ENCODE results near the gene SPDYE4. TPM values are rescaled to one million over a fixed set of nuclear protein-coding genes. Genes with fewer than 3 reads are reported as not detected.

The SPDYE4 gene
- total RNA-seq, 1 donor from 2014 or later: not detected

DNA sequence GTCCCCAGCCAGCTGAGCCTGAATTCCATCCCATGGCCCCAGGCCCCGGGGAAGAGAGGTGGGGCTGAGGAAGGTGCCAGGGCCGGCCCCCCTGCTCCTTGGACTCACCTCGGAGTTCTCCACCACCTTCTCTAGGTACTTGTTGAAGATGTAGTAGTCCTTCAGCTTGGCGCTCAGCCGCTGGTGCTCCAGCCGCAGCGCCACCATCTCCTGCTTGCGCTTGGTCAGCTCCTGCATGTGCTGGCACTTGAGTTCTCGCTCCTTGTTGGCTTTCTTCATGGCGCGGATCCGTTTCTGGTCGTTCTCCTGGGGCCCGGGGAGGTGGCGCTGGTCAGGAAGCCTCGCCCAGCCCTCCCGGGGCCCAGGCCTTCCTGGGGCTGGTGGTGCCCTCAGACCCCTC is 17.0 kb downstream of the SPDYE4 start:
- DNase-seq (ENCODE audit: low spot score): peak; percentile 84
- Mint-ChIP-seq H3K4me3 (ENCODE audit: unreplicated experiment) (no peak overlapping the region), H3K9me3 (ENCODE audit: low read depth) (no peaks in the 10 kb centered on the region), H3K4me1 (ENCODE audit: low read depth) (peaks cover 16% of the 10 kb centered on the region), H3K27ac (ENCODE audit: unreplicated experiment) (no peak overlapping the region), H3K36me3 (ENCODE audit: low read depth) (no peaks in the 10 kb centered on the region), H3K27me3 (ENCODE audit: low read depth) (peaks cover 4% of the 10 kb centered on the region)
- TF ChIP-seq CTCF (IDR thresholded peaks at IDR 0.05): no peak

DNA sequence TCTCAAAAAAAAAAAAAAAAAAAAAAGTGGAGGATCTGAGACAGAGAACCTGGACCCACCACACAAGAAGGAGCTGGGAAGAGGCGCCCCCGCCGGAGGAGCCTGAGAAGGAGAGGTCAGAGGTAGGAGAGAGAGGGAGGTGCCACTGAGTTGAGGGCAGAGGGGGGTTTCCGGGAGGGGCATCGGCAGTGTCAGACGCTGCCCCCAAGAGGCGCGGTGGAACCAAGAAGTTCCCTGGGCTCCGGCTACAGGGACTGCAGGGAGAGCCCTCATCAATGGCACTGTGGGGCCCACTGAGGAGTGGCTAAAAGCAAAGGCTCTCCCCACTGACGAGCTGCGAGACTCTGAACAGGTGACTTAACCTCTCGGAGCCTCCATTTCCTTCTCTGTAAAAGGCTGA is 17.9 kb downstream of the SPDYE4 start:
- H3K36me3 Mint-ChIP-seq (ENCODE audit: low read depth): no peaks in the 10 kb centered on the region
- peaks cover 7% of the 10 kb centered on the region for H3K27me3 Mint-ChIP-seq (ENCODE audit: low read depth)
- H3K27ac Mint-ChIP-seq (ENCODE audit: unreplicated experiment): no peak overlapping the region
- no peak overlapping the region for H3K4me3 Mint-ChIP-seq (ENCODE audit: unreplicated experiment)
- peak; percentile 17 for TF ChIP-seq CTCF (IDR thresholded peaks at IDR 0.05)
- DNase-seq (ENCODE audit: low spot score): no peak
- peaks cover 9% of the 10 kb centered on the region for H3K4me1 Mint-ChIP-seq (ENCODE audit: low read depth)
- H3K9me3 Mint-ChIP-seq (ENCODE audit: low read depth): no peaks in the 10 kb centered on the region

- H3K9me3 Mint-ChIP-seq (ENCODE audit: low read depth): no peaks in the 10 kb centered on the region
- peaks cover 7% of the 10 kb centered on the region for H3K27me3 Mint-ChIP-seq (ENCODE audit: low read depth)
- H3K4me3 Mint-ChIP-seq (ENCODE audit: unreplicated experiment): no peak overlapping the region
- H3K36me3 Mint-ChIP-seq (ENCODE audit: low read depth): no peaks in the 10 kb centered on the region
- no peak for DNase-seq (ENCODE audit: low spot score)
- H3K27ac Mint-ChIP-seq (ENCODE audit: unreplicated experiment): no peak overlapping the region
- no peak for TF ChIP-seq CTCF (IDR thresholded peaks at IDR 0.05)
- H3K4me1 Mint-ChIP-seq (ENCODE audit: low read depth): peaks cover 7% of the 10 kb centered on the region
These were observed 19.2 kb downstream of the SPDYE4 start for GRCh38 chr17:8739097-8739496.

- no peaks in the 10 kb centered on the region for H3K9me3 Mint-ChIP-seq (ENCODE audit: low read depth)
- H3K4me3 Mint-ChIP-seq (ENCODE audit: unreplicated experiment): no peak overlapping the region
- DNase-seq (ENCODE audit: low spot score): no peak
- H3K27ac Mint-ChIP-seq (ENCODE audit: unreplicated experiment): no peak overlapping the region
- H3K27me3 Mint-ChIP-seq (ENCODE audit: low read depth): peaks cover 7% of the 10 kb centered on the region
- H3K4me1 Mint-ChIP-seq (ENCODE audit: low read depth): peaks cover 11% of the 10 kb centered on the region
- H3K36me3 Mint-ChIP-seq (ENCODE audit: low read depth): no peaks in the 10 kb centered on the region
- no peak for TF ChIP-seq CTCF (IDR thresholded peaks at IDR 0.05)
These were observed 21.6 kb downstream of the SPDYE4 start for GRCh38 chr17:8736796-8737195.

DNA sequence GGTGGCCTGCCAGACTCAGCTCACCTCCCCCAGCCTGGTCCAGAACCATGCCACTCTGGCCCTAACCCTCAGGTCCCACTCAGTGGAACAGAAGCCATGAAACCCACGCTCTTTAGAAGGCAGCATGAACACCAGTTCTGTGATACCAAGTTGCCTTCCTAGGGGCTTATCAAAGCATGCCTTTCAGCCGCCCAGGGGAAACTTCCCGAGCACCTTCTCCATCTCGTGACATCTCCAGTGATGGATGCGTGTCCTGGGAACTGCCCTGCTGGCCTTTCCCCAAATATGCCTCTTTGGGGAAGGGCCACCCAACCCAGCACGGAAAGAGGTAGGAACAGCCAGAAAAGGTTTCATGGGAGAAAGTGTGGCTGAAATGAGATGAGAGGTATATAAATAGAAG is 22.0 kb downstream of the SPDYE4 start:
- H3K27ac Mint-ChIP-seq (ENCODE audit: unreplicated experiment): no peak overlapping the region
- peaks cover 7% of the 10 kb centered on the region for H3K27me3 Mint-ChIP-seq (ENCODE audit: low read depth)
- peaks cover 11% of the 10 kb centered on the region for H3K4me1 Mint-ChIP-seq (ENCODE audit: low read depth)
- H3K36me3 Mint-ChIP-seq (ENCODE audit: low read depth): no peaks in the 10 kb centered on the region
- H3K4me3 Mint-ChIP-seq (ENCODE audit: unreplicated experiment): no peak overlapping the region
- TF ChIP-seq CTCF (IDR thresholded peaks at IDR 0.05): no peak
- peak; percentile 29 for DNase-seq (ENCODE audit: low spot score)
- H3K9me3 Mint-ChIP-seq (ENCODE audit: low read depth): no peaks in the 10 kb centered on the region
